ENCODE data around the gene YJEFN3. TPM values are rescaled to one million over a fixed set of nuclear protein-coding genes. Genes with fewer than 3 reads are reported as not detected.

The YJEFN3 gene
- total RNA-seq, 1 experiment from 2014 or later, result 25.3 TPM

- TF ChIP-seq SP1 (IDR thresholded peaks at IDR 0.05; ENCODE audit: low read depth) (no peak), ZNF274 (IDR thresholded peaks at IDR 0.05; ENCODE audit: low read depth, low read length) (no peak)
These were observed 40.4 kb downstream of the YJEFN3 start (continued) for GRCh38 chr19:19568802-19569756.

DNA sequence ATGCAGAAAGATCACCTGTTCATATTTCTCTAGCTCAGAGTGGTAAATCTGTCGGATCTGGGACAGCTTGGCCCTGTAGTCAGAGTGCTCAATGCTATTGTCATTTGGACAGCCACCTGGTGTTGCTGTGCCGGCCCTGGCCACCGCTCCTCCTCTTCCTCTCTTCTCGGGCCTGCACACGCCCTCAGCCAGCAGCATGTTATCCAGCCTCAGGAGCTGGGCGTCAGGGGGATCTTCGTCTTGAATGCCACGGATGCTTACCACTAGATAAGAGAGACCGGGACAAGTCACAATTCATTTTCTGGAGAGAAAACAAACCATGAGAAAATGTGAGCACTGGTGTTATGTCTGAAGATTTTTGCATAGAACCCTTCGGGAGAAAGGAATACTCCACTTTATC, 41.9 kb downstream of the YJEFN3 start:
- H3K4me2 ChIP-seq (ENCODE audit: low read length), result no peak overlapping the region
- H3K9me3 ChIP-seq (ENCODE audit: control insufficient read depth in 1 of 2, insufficient read depth in 1 of 2, low read depth in 1 of 2, low read length in 2 of 2), result no peaks in the 10 kb centered on the region
- H3K27ac ChIP-seq (ENCODE audit: low read depth, low read length), result no peak overlapping the region
- H4K20me1 ChIP-seq (ENCODE audit: insufficient read depth), result no peaks in the 10 kb centered on the region
- CTCF ChIA-PET, result no interaction called here
- no TSS peak for BruUV-seq (replicated peaks)
- no peak overlapping the region for H3K9ac ChIP-seq (ENCODE audit: low read length)
- H3K36me3 ChIP-seq (ENCODE audit: control insufficient read depth in 1 of 2, insufficient read depth in 2 of 2, low read length in 2 of 2), result peaks cover 0 to 2% of the 10 kb centered on the region in 2 experiments; a peak in 2 of 4 replicates
- H3K4me3 ChIP-seq (replicated peaks in 1 of 2; ENCODE audit: low read depth in 1 of 2, low read length in 2 of 2), result no peak overlapping the region
- no peak overlapping the region for H2AFZ ChIP-seq (ENCODE audit: low read depth, low read length, poor library complexity, severe bottlenecking)
- no peak for TF ChIP-seq POLR2AphosphoS5 (IDR thresholded peaks at IDR 0.05; ENCODE audit: low read depth, low read length)
- no peak for TF ChIP-seq POLR2A (IDR thresholded peaks at IDR 0.05; ENCODE audit: borderline replicate concordance, extremely low read depth, insufficient read depth, insufficient read length)
- TF ChIP-seq YY1 (IDR thresholded peaks at IDR 0.05; ENCODE audit: extremely low read depth, insufficient replicate concordance, low read depth, low read length), result no peak
- TF ChIP-seq JUND (IDR thresholded peaks at IDR 0.05), result no peak
- DNase-seq (ENCODE audit: low read depth, low spot score), result no peak
- POLR2A ChIA-PET, result no interaction called here
- intact Hi-C loops (cut with micrococcal nuclease), result no loop called here
- H3K79me2 ChIP-seq (ENCODE audit: insufficient read depth, low read length), result no peaks in the 10 kb centered on the region
- RAD21 ChIA-PET (ENCODE audit: low non-redundant PET in 1 of 2, low total read pairs in 2 of 2, uncharacterized antibody in 2 of 2, unreplicated experiment in 2 of 2), result no interaction called here
- no peaks in the 10 kb centered on the region for H3K27me3 ChIP-seq (ENCODE audit: insufficient read depth, low read length)
- ATAC-seq, result no peak
- H3K4me1 ChIP-seq (ENCODE audit: control insufficient read depth in 1 of 2, insufficient read depth in 2 of 2, low read length in 2 of 2), result peaks cover 0 to 11% of the 10 kb centered on the region in 2 experiments; a peak in 2 of 4 replicates
- no peaks in the 10 kb centered on the region for H3K9me2 ChIP-seq (ENCODE audit: insufficient read depth)
